Measurements from ENCODE around the gene SFRP4.

SFRP4 gene

GRCh38 chr7:37945336-37945735 lies 28.7 kb upstream of the SFRP4 start:
- no peaks in the 10 kb centered on the region for H3K9me3 ChIP-seq (ENCODE audit: insufficient read depth, low read length)
- 0 out of 2 replicates have a peak, but pooled peaks cover 2% of the 10 kb centered on the region for H3K9me2 ChIP-seq (replicated peaks; ENCODE audit: insufficient read depth, low read length)
- no peak for TF ChIP-seq EZH2phosphoT487 (conservative IDR thresholded peaks at IDR 0.05; ENCODE audit: low read length)
- TF ChIP-seq CTCF (IDR thresholded peaks at IDR 0.05; ENCODE audit: insufficient read depth, low read length, poor library complexity, severe bottlenecking): no peak
- no peak overlapping the region for H3K27ac ChIP-seq (ENCODE audit: low read depth, low read length)
- H3F3A ChIP-seq (ENCODE audit: insufficient read depth): no peaks in the 10 kb centered on the region
- no peaks in the 10 kb centered on the region for H3K36me3 ChIP-seq (ENCODE audit: low read length)
- H2AFZ ChIP-seq (ENCODE audit: low read depth, low read length, severe bottlenecking): no peak overlapping the region
- no peak overlapping the region for H3K9ac ChIP-seq (ENCODE audit: low read length)
- H3K4me2 ChIP-seq (ENCODE audit: low read depth, low read length, poor library complexity, severe bottlenecking): no peak overlapping the region
- 0 out of 2 replicates have a peak, but pooled peaks cover 3% of the 10 kb centered on the region for H3K27me3 ChIP-seq (ENCODE audit: low read length)
- no peaks in the 10 kb centered on the region for H3K79me2 ChIP-seq (ENCODE audit: insufficient read depth, low read length)
- no peaks in the 10 kb centered on the region for H4K20me1 ChIP-seq (ENCODE audit: low read depth, low read length)
- H3K4me3 ChIP-seq (ENCODE audit: insufficient read depth, low read length, poor library complexity, severe bottlenecking): no peak overlapping the region

- H3K4me2 ChIP-seq (ENCODE audit: low read depth, low read length, poor library complexity, severe bottlenecking): no peak overlapping the region
- no peak overlapping the region for H3K27ac ChIP-seq (ENCODE audit: low read depth, low read length)
- H3F3A ChIP-seq (ENCODE audit: insufficient read depth): no peaks in the 10 kb centered on the region
- H3K9me3 ChIP-seq (ENCODE audit: insufficient read depth, low read length): no peaks in the 10 kb centered on the region
- 0 out of 2 replicates have a peak, but pooled peaks cover 2% of the 10 kb centered on the region for H3K9me2 ChIP-seq (replicated peaks; ENCODE audit: insufficient read depth, low read length)
- H4K20me1 ChIP-seq (ENCODE audit: low read depth, low read length): no peaks in the 10 kb centered on the region
- H3K27me3 ChIP-seq (ENCODE audit: low read length): 0 out of 2 replicates have a peak, but pooled peaks cover 3% of the 10 kb centered on the region
- TF ChIP-seq EZH2phosphoT487 (conservative IDR thresholded peaks at IDR 0.05; ENCODE audit: low read length): no peak
- TF ChIP-seq CTCF (IDR thresholded peaks at IDR 0.05; ENCODE audit: insufficient read depth, low read length, poor library complexity, severe bottlenecking): no peak
- H3K79me2 ChIP-seq (ENCODE audit: insufficient read depth, low read length): no peaks in the 10 kb centered on the region
- H2AFZ ChIP-seq (ENCODE audit: low read depth, low read length, severe bottlenecking): no peak overlapping the region
- no peaks in the 10 kb centered on the region for H3K36me3 ChIP-seq (ENCODE audit: low read length)
- H3K9ac ChIP-seq (ENCODE audit: low read length): no peak overlapping the region
- H3K4me3 ChIP-seq (ENCODE audit: insufficient read depth, low read length, poor library complexity, severe bottlenecking): no peak overlapping the region
These were observed 28.1 kb upstream of the SFRP4 start for GRCh38 chr7:37944737-37945054.

GRCh38 chr7:37943905-37944736 lies 27.5 kb upstream of the SFRP4 start:
- H3K79me2 ChIP-seq (ENCODE audit: insufficient read depth, low read length): no peaks in the 10 kb centered on the region
- no peak overlapping the region for H3K9ac ChIP-seq (ENCODE audit: low read length)
- H3K4me2 ChIP-seq (ENCODE audit: low read depth, low read length, poor library complexity, severe bottlenecking): no peak overlapping the region
- no peak overlapping the region for H2AFZ ChIP-seq (ENCODE audit: low read depth, low read length, severe bottlenecking)
- no peak for TF ChIP-seq EZH2phosphoT487 (conservative IDR thresholded peaks at IDR 0.05; ENCODE audit: low read length)
- no peak for TF ChIP-seq CTCF (IDR thresholded peaks at IDR 0.05; ENCODE audit: insufficient read depth, low read length, poor library complexity, severe bottlenecking)
- H3F3A ChIP-seq (ENCODE audit: insufficient read depth): no peaks in the 10 kb centered on the region
- no peaks in the 10 kb centered on the region for H3K36me3 ChIP-seq (ENCODE audit: low read length)
- H3K4me3 ChIP-seq (ENCODE audit: insufficient read depth, low read length, poor library complexity, severe bottlenecking): no peak overlapping the region
- H3K27ac ChIP-seq (ENCODE audit: low read depth, low read length): no peak overlapping the region
- H3K9me2 ChIP-seq (replicated peaks; ENCODE audit: insufficient read depth, low read length): 0 out of 2 replicates have a peak, but pooled peaks cover 2% of the 10 kb centered on the region
- H4K20me1 ChIP-seq (ENCODE audit: low read depth, low read length): no peaks in the 10 kb centered on the region
- H3K9me3 ChIP-seq (ENCODE audit: insufficient read depth, low read length): no peaks in the 10 kb centered on the region
- H3K27me3 ChIP-seq (ENCODE audit: low read length): 0 out of 2 replicates have a peak, but pooled peaks cover 3% of the 10 kb centered on the region
